Gastroesophageal sphincter (tissue), 4 donors: ENCODE data around the gene MGAT5B. TPM values are rescaled to one million over a fixed set of nuclear protein-coding genes. Genes with fewer than 3 reads are reported as not detected.

Experiments used
- ATAC-seq: fragments of 150-250 bp; one replicate; pipeline ENCODE4 v1.9.1; 2016; ENCODE audit warnings: mild to moderate bottlenecking, moderate library complexity
- H3K27ac ChIP-seq, 4 donors: fragments of 200-600 bp; sonication (generic) in 3 of 4; 1 replicate in 3 of 4; 2 replicates in 1 of 4; pipeline ENCODE4 v1.5.1; 2016 to 2019
- H3K27me3 ChIP-seq: fragments of 200-600 bp; sonication (generic); one replicate; pipeline ENCODE4 v1.5.1; 2019
- H3K36me3 ChIP-seq, 2 donors: fragments of 200-600 bp; sonication (generic); one replicate each; pipeline ENCODE4 v1.5.1; 2019; ENCODE audit warnings: control low read depth in 1 of 2
- H3K4me1 ChIP-seq, 3 donors: fragments of 200-600 bp; sonication (generic); 1 replicate in 2 of 3; 2 replicates in 1 of 3; pipeline ENCODE4 v1.5.1; 2016 to 2019; ENCODE audit warnings: control low read depth in 2 of 3
- H3K4me3 ChIP-seq, 2 donors: fragments of 200-600 bp; sonication (generic); one replicate each; pipeline ENCODE4 v1.5.1; 2019; ENCODE audit warnings: mild to moderate bottlenecking in 1 of 2, moderate library complexity in 1 of 2
- H3K9me3 ChIP-seq, 3 donors: fragments of 200-600 bp; sonication (generic); one replicate each; pipeline ENCODE4 v1.5.1; 2017 to 2019; ENCODE audit warnings: control low read depth in 2 of 3
- CTCF ChIP-seq, 4 experiments: fragments of 200-600 bp in 2 of 4; fragments of 450-650 bp in 2 of 4; sonication (generic) in 1 of 4; IDR thresholded peaks; one replicate each; pipeline ENCODE4 v1.5.1; 2017 to 2019; ENCODE audit warnings: antibody characterized with exemption in 4 of 4, mild to moderate bottlenecking in 2 of 4, moderate library complexity in 2 of 4
- EP300 ChIP-seq: sonication (generic); formaldehyde crosslinking; IDR thresholded peaks from one replicate; pipeline ENCODE4 v1.6.1; 2017; ENCODE audit warnings: antibody characterized with exemption, mild to moderate bottlenecking
- POLR2A ChIP-seq, 2 donors: fragments of 450-650 bp; IDR thresholded peaks; one replicate each; pipeline ENCODE4 v1.6.1; 2017; ENCODE audit warnings: antibody characterized with exemption in 2 of 2, mild to moderate bottlenecking in 2 of 2, moderate library complexity in 1 of 2
- POLR2AphosphoS5 ChIP-seq: sonication (generic); formaldehyde crosslinking; IDR thresholded peaks from one replicate; pipeline ENCODE4 v1.6.1; 2017; ENCODE audit warnings: antibody characterized with exemption
- WGBS, 2 donors: methylation state at CpG; one replicate each; pipeline ENCODE4 v1.1.5; 2018; ENCODE audit warnings: low coverage in 1 of 2; 5-methylcytosine and 5-hydroxymethylcytosine counted together
- total RNA-seq, 4 donors: library from RNA; depleted of rRNA; stranded (reverse); fragments of >200 nt; gene quantifications; one replicate each; pipeline ENCODE4 v1.1.0, GENCODE V29; 2016

MGAT5B gene
- total RNA-seq, 4 donors from 2014 or later = 0.12 to 0.81 (median 0.29) TPM

DNA sequence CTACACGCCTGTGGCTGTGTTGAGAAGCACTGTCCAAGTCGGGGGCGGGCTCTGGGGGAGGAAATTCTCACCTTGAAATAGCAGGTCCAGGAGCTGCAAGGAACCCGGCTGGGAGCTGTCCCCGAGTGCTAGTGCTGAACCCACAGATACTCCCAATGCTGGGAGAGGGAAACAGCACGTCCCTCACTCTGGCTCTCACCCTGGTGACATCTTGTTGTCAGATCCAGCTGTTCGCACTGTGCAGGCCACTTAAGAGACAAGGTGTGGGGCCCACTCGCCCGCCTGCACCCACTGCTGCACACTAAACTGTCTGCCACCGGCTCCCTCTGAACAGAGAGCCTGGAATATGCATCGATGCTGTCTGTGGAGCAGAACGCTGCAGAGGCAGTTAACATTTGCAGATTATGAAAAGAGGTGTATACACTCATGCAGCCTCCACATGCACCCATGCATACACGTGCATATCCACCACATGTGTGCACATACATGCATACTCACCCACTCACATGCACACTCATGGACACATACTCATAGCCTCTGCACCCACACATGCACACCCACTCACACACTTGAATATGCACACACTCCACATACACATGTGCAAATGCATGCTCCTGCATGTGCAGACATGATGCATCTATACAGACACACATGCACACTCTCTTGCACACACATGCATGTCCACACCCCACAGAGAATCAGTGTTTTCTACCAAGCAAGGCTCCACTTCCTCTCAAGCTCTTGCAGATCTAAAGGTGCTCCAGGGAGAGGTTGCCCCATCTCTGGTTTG lies 42.0 kb downstream of the MGAT5B start:
- WGBS, 2 donors = 29 to 38% methylated on average over 5 to 7 of the region's 13 CpGs
- Histone ChIP-seq H3K9me3 (no peaks in the 10 kb centered on the region), H3K27ac (no peak overlapping the region), H3K4me1 (no peaks in the 10 kb centered on the region), H3K4me3 (no peak overlapping the region), H3K36me3 (no peaks in the 10 kb centered on the region), H3K27me3 (peaks cover 74% of the 10 kb centered on the region)
- TF ChIP-seq POLR2AphosphoS5 = no peak
- TF ChIP-seq EP300 = no peak
- no peak for TF ChIP-seq POLR2A (IDR thresholded peaks at IDR 0.05)
- no peak for TF ChIP-seq CTCF (IDR thresholded peaks at IDR 0.05)
- no peak for ATAC-seq

DNA sequence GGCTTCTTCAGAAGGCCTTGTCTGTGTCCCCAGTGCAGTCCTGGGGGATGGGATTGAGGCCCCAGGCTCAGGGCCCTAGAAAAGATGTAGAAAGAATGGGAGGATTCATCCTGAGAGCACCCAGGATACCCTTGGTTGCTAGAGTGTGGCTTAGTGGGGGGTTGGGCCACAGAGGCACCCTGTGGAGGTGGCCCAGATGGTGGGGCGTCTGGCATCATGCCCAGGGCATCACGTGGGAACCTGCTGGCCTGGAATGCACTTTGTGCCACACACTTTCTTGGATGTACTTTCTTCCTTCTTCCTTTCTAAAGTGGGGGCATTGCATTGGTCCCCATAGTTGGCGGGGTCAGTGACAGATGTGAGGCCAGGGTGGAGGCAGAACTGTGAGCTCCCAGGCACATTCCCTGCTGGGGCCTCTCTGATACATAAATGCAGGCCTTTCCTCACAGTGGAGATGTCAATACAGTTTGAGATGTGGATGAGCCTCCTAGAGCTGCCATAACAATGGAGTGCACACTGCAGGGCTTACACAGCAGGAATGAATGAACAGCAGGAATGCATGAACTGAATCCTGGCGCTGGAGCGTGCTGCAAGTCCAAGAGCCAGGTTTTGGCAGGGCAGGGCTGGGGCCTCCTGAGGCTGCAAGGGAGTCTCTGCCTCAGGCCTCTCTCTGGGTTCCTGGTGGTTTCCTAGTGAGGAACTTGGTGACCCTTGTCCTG lies 43.3 kb downstream of the MGAT5B start:
- WGBS, 2 donors = 100% methylated on average over 1 of the region's 5 CpGs; no CpG with 5 or more reads in 1 of the 2 donors
- no peak for ATAC-seq
- no peak overlapping the region for H3K27ac ChIP-seq

DNA sequence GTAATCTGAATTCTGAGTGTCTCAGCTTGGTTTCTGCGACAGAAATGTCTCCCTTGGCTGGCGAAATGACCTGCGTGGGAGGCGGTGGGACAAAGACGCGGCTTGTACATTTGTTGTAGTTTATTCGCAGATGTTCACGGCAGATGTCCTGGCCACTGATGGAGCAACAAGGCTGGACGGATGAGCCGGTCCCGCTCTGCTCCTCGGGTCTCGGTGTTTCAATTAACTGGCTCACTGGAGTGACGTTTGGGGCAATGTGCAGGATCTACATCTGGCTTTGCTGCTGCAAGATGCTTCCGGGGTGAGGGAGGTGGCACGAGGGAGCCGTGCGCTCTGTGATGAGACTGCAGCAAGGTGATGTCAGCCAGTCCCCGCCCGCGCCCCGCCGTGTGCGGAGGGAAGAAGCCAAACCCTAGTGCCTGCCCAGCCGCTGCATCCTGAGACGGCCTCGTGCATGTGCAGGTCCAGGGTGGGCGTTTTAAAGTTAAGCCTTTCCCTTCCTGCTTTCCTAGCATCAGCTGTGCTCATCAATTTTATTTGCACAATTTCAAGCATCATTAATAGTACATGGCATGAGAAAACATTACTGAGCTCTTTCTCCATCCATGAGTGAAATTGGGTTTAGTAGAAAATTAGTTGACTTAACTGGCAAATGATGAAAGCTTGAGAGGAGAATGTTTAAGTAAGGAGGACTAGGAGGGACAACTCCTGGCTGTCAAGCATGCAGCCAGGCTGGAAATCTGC lies 44.4 kb downstream of the MGAT5B start:
- no peaks in the 10 kb centered on the region for H3K4me1 ChIP-seq
- H3K27me3 ChIP-seq = peaks cover 70% of the 10 kb centered on the region
- ATAC-seq = no peak
- H3K27ac ChIP-seq = no peak overlapping the region
- 90 to 98% methylated on average over 10 to 14 of the region's 28 CpGs for WGBS, 2 donors
- H3K4me3 ChIP-seq = no peak overlapping the region
- no peaks in the 10 kb centered on the region for H3K36me3 ChIP-seq
- no peak for TF ChIP-seq EP300
- no peak for TF ChIP-seq CTCF (IDR thresholded peaks at IDR 0.05)
- TF ChIP-seq POLR2AphosphoS5 = no peak
- no peak for TF ChIP-seq POLR2A (IDR thresholded peaks at IDR 0.05)
- H3K9me3 ChIP-seq = no peaks in the 10 kb centered on the region

More for the DNA sequence above, 43.3 kb downstream of the MGAT5B start:
- H3K36me3 ChIP-seq = no peaks in the 10 kb centered on the region
- H3K9me3 ChIP-seq = no peaks in the 10 kb centered on the region
- H3K4me1 ChIP-seq = no peaks in the 10 kb centered on the region
- peaks cover 73% of the 10 kb centered on the region for H3K27me3 ChIP-seq
- H3K4me3 ChIP-seq = no peak overlapping the region
- TF ChIP-seq EP300 = no peak
- TF ChIP-seq CTCF (IDR thresholded peaks at IDR 0.05) = no peak
- TF ChIP-seq POLR2AphosphoS5 = no peak
- TF ChIP-seq POLR2A (IDR thresholded peaks at IDR 0.05) = no peak

DNA sequence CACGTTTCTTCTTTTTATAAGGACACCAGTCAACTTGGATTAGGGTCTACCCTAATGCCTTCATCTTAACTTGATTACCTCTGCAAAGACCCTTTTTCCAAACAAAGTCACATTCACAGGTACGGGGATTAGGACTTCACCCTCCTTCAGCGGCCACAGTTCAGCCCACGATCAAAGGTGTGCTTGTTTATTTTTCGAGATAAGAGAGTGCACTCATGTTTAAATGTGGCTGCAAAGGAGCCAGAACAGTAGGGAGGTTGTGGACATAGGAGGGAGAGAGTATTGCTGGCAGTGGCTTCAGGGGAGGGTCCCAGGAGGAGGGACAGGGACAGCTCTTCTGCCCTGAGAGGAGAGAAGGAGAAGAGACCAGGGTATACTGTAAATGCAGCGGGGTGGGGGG lies 46.7 kb downstream of the MGAT5B start:
- H3K27me3 ChIP-seq = peaks cover 87% of the 10 kb centered on the region
- 24 to 29% methylated on average over 1 to 4 of the region's 6 CpGs for WGBS, 2 donors

More for the DNA sequence above, 46.7 kb downstream of the MGAT5B start:
- Histone ChIP-seq H3K4me1 (no peaks in the 10 kb centered on the region), H3K36me3 (no peaks in the 10 kb centered on the region), H3K4me3 (no peak overlapping the region), H3K9me3 (no peaks in the 10 kb centered on the region), H3K27ac (no peak overlapping the region)
- TF ChIP-seq EP300 (no peak), POLR2A (IDR thresholded peaks at IDR 0.05) (no peak), POLR2AphosphoS5 (no peak), CTCF (IDR thresholded peaks at IDR 0.05) (no peak)
- ATAC-seq = no peak
